ENCODE data around the gene MYH16. TPM values are rescaled to one million over a fixed set of nuclear protein-coding genes. Genes with fewer than 3 reads are reported as not detected.

The MYH16 gene
- polyA plus RNA-seq, 1 donor from 2014 or later = not detected

DNA sequence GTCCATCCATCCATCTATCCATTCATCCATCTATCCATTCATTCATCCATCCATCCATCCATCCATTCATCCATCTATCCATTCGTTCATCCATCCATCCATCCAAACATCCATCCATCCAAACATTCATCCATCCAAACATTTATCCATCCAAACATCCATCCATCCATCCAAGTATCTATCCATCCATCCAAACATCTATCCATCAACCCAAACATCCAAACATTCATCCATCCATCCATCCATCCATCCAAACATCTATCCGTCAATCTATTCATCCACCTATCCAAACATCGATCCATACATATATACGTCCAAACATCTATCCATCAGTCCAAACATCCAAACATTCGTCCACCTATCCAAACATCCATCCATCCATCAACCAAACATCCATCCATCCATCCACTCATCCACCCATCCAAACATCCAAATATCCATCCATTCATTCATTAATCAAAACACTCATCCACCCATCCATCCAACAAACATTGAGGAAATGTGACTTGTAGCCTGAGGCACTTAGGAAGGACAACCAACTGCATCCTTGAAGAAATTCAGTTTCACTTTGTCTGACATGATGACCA lies 28.8 kb upstream of the MYH16 start:
- no peaks in the 10 kb centered on the region for H3K9me2 ChIP-seq (ENCODE audit: insufficient read depth, low read length)
- TF ChIP-seq RAD21 (conservative IDR thresholded peaks at IDR 0.05) = no peak
- no peak for TF ChIP-seq MXI1 (conservative IDR thresholded peaks at IDR 0.05; ENCODE audit: poor library complexity, severe bottlenecking)
- no peak for TF ChIP-seq SMC3 (conservative IDR thresholded peaks at IDR 0.05; ENCODE audit: poor library complexity)
- no peak for TF ChIP-seq TAF1 (IDR thresholded peaks at IDR 0.05; ENCODE audit: low read depth)
- no peak for TF ChIP-seq REST (IDR thresholded peaks at IDR 0.05; ENCODE audit: borderline replicate concordance)
- no peak for TF ChIP-seq CTCF (IDR thresholded peaks at IDR 0.05; ENCODE audit: poor library complexity, severe bottlenecking)
- TF ChIP-seq POLR2AphosphoS5 (IDR thresholded peaks at IDR 0.05) = no peak
- TF ChIP-seq EZH2 (IDR thresholded peaks at IDR 0.05; ENCODE audit: borderline replicate concordance, insufficient read depth, low read length, poor library complexity, severe bottlenecking) = no peak
- TF ChIP-seq EP300 (conservative IDR thresholded peaks at IDR 0.05; ENCODE audit: poor library complexity, severe bottlenecking) = no peak
- no peak overlapping the region for H3K9ac ChIP-seq (ENCODE audit: low read length)
- H3K9me3 ChIP-seq (ENCODE audit: low read length) = no peaks in the 10 kb centered on the region
- no peaks in the 10 kb centered on the region for H3K79me2 ChIP-seq (replicated peaks; ENCODE audit: insufficient read depth, low read length)
- no peak overlapping the region for H2AFZ ChIP-seq (ENCODE audit: low read depth, low read length)
- no peak overlapping the region for H3K4me2 ChIP-seq (ENCODE audit: low read length)
- no peaks in the 10 kb centered on the region for H3F3A ChIP-seq (ENCODE audit: insufficient read depth, low read length, poor library complexity, severe bottlenecking)
- no peaks in the 10 kb centered on the region for H4K20me1 ChIP-seq (ENCODE audit: insufficient read depth)
- no peaks in the 10 kb centered on the region for H3K36me3 ChIP-seq (ENCODE audit: insufficient read depth, low read length)
- H3K27me3 ChIP-seq (ENCODE audit: insufficient read depth, low read depth, low read length) = no peaks in the 10 kb centered on the region
- no peak overlapping the region for H3K4me3 ChIP-seq (ENCODE audit: low read length)
- H3K27ac ChIP-seq (ENCODE audit: low read length) = no peak overlapping the region

DNA sequence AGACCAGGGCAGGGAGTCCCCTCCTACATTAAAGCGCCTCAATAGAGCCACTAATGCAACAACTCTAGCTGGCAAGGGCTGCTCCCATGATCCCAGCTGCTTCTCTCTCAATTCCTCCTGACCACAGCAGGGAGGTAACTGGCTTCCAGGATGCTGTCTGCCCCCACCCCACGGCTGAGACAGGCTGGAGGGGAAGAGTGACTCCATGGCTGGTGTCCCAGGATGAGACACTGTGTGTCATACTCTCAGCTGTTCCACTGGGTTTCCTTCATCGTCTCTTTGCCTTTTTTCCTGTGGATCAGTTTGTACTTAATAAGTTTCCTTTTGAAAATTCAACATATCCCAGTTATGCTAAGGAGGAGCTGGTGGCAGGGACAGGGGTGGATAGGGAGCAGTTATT lies 27.7 kb upstream of the MYH16 start:
- Histone ChIP-seq H3F3A (ENCODE audit: insufficient read depth, low read length, poor library complexity, severe bottlenecking) (no peaks in the 10 kb centered on the region), H3K27me3 (ENCODE audit: insufficient read depth, low read depth, low read length) (no peaks in the 10 kb centered on the region), H3K9me3 (ENCODE audit: low read length) (no peaks in the 10 kb centered on the region), H4K20me1 (ENCODE audit: insufficient read depth) (no peaks in the 10 kb centered on the region), H3K4me3 (ENCODE audit: low read length) (no peak overlapping the region), H3K79me2 (replicated peaks; ENCODE audit: insufficient read depth, low read length) (no peaks in the 10 kb centered on the region), H3K9ac (ENCODE audit: low read length) (no peak overlapping the region), H2AFZ (ENCODE audit: low read depth, low read length) (no peak overlapping the region), H3K36me3 (ENCODE audit: insufficient read depth, low read length) (no peaks in the 10 kb centered on the region), H3K27ac (ENCODE audit: low read length) (no peak overlapping the region), H3K9me2 (ENCODE audit: insufficient read depth, low read length) (no peaks in the 10 kb centered on the region), H3K4me2 (ENCODE audit: low read length) (no peak overlapping the region)
- TF ChIP-seq EP300 (conservative IDR thresholded peaks at IDR 0.05; ENCODE audit: poor library complexity, severe bottlenecking) (no peak), TAF1 (IDR thresholded peaks at IDR 0.05; ENCODE audit: low read depth) (no peak), SMC3 (conservative IDR thresholded peaks at IDR 0.05; ENCODE audit: poor library complexity) (no peak), CTCF (IDR thresholded peaks at IDR 0.05; ENCODE audit: poor library complexity, severe bottlenecking) (no peak), REST (IDR thresholded peaks at IDR 0.05; ENCODE audit: borderline replicate concordance) (no peak)

All from neural cell (in vitro differentiated cells).